GM20000 (cell line): ENCODE data around the gene UNC50.
A peak's percentile ranks its signal among the peaks of the same experiment; 100 is the strongest.

Source experiments
- DNase-seq: peaks from one replicate; pipeline ENCODE4 v3.0.0; 2012; ENCODE audit warnings: low spot score
- CTCF ChIP-seq: IDR thresholded peaks from 2 replicates; pipeline ENCODE4 v1.5.1; 2012; ENCODE audit warnings: mild to moderate bottlenecking, control low read depth; ENCODE audit errors: extremely low read depth, missing control alignments

UNC50 gene

GRCh38 chr2:98604547-98604946 is 3.8 kb upstream of the UNC50 start:
- DNase-seq: no peak

GRCh38 chr2:98605076-98605475 is 3.3 kb upstream of the UNC50 start:
- DNase-seq: no peak
- no peak for TF ChIP-seq CTCF

More at GRCh38 chr2:98604547-98604946, 3.8 kb upstream of the UNC50 start:
- TF ChIP-seq CTCF: no peak

GRCh38 chr2:98606431-98606830 is 2.0 kb upstream of the UNC50 start:
- no peak for DNase-seq
- TF ChIP-seq CTCF: no peak

- TF ChIP-seq CTCF: no peak
- DNase-seq: no peak
Observed at GRCh38 chr2:98607104-98607503, 1.3 kb upstream of the UNC50 start.

- no peak for DNase-seq
- no peak for TF ChIP-seq CTCF
Observed at GRCh38 chr2:98607741-98608115, 661 bp upstream of the UNC50 start.

GRCh38 chr2:98608962-98609604 is 694 bp downstream of the UNC50 start:
- no peak for TF ChIP-seq CTCF
- DNase-seq: peak; percentile 27

GRCh38 chr2:98614024-98614739 is 5.8 kb downstream of the UNC50 start:
- DNase-seq: no peak
- no peak for TF ChIP-seq CTCF
